RWPE1 (cell line): ENCODE measurements around the gene SRGAP3.

Experiments used
- CTCF ChIA-PET: fragments of 350-600 bp; sonication (Branson Sonifier 250); formaldehyde crosslinking; extraction: SDS; loops from one replicate; lab custom pipeline; 2021; lab: Yijun Ruan, JAX
- POLR2A ChIA-PET: fragments of 400-600 bp; formaldehyde crosslinking; extraction: SDS; loops from one replicate; lab custom pipeline; 2020; ENCODE audit warnings: antibody characterized with exemption; ENCODE audit not compliant: low non-redundant PET; lab: Yijun Ruan, JAX
- DNase-seq: peaks from one replicate; pipeline ENCODE4 v3.0.0; 2012; ENCODE audit warnings: low spot score
- H3K27ac ChIP-seq: fragments of 450-650 bp; 2 replicates; pipeline ENCODE4 v1.5.1; 2017
- TF ChIP-seq, protein P1 (sequence below): fragments of 450-650 bp; conservative IDR thresholded peaks from 2 replicates; pipeline ENCODE4 v1.5.1; 2017; ENCODE audit warnings: low read depth, mild to moderate bottlenecking

SRGAP3 gene

DNA sequence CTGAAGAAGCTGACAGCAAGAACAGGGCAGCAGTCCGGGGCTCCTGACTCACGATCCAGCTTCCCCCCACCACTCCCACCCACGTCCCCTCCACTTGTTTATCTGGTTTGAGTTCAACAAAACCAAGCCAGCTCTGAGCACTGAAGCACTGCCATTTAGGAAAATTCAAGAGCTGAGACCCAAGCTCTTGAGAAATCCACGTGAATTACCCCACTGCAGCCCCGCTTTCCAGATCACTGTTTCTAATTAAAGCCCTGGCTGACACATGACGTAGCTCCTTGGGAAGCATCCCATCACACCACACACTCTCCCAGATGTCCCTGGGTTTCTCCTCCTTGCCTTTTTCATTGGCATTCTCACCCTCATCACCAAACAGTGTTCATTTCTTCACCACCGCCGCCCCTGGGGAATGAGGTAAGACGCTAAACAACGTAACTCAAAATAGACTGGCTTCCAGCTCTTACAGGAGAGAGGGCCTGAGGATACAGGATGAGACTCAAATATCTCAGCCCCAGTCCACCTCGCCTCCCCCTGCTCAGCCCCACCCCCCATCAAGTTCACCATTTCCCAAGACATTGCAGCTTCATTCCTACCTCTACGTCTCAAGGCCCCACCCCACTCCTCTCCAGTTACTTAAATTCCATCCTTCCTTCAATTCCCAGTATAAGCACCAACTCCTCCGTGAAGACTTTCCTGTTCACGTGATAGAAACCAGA, 95.4 kb downstream of the SRGAP3 start:
- TF ChIP-seq, protein P1, sequence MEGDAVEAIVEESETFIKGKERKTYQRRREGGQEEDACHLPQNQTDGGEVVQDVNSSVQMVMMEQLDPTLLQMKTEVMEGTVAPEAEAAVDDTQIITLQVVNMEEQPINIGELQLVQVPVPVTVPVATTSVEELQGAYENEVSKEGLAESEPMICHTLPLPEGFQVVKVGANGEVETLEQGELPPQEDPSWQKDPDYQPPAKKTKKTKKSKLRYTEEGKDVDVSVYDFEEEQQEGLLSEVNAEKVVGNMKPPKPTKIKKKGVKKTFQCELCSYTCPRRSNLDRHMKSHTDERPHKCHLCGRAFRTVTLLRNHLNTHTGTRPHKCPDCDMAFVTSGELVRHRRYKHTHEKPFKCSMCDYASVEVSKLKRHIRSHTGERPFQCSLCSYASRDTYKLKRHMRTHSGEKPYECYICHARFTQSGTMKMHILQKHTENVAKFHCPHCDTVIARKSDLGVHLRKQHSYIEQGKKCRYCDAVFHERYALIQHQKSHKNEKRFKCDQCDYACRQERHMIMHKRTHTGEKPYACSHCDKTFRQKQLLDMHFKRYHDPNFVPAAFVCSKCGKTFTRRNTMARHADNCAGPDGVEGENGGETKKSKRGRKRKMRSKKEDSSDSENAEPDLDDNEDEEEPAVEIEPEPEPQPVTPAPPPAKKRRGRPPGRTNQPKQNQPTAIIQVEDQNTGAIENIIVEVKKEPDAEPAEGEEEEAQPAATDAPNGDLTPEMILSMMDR = no peak
- ChIA-PET CTCF (interaction anchor here (0.7 kb wide), 1 partner anchor 57 kb away, joined by 3 read pairs; no protein-coding TSS in a partner anchor), POLR2A (no interaction called here)
- no peak overlapping the region for H3K27ac ChIP-seq
- DNase-seq = no peak

DNA sequence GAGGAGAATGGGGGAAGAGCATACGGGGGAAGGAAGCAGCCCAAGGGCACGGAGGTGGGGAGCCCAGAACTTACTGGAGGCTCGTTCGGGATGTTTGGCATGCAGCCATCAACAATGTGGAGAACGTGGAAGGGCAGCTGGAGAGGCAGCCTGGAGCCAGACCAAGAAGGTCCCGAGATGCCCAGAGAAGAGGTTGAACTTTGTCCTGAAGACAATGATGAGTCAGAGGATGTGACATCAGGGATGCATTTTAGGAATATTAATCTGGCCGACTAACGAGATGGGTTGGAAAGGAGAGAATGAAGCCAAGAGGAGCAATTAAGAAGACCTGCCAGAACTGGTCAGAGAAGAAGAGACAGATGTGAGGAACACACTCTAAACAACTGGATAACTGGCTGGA, 98.2 kb downstream of the SRGAP3 start:
- TF ChIP-seq, protein P1 = no peak
- ChIA-PET CTCF (no interaction called here), POLR2A (no interaction called here)
- H3K27ac ChIP-seq = peak overlapping the region; percentile 77
- DNase-seq = no peak

DNA sequence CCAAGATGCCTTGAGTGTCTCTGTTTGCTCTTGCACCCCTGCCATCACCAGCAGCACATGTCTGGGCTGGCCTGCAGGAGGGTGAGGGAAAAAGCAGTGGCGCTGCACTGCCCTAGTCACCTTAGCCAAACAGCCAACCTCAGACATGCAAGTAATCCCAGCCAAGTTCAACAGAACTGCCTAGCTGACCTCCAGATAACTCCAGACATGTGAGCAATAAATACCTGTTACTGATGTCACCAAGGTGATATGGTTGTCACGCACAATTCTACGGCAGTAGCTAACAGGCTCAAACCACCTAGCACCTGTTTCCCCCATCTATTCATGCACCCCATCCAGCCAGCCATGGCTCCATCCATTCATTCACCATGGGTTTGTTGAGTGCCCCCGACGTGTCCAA, 99.9 kb downstream of the SRGAP3 start:
- peak overlapping the region; percentile 42 for H3K27ac ChIP-seq
- DNase-seq = no peak
- POLR2A ChIA-PET = no interaction called here
- CTCF ChIA-PET = interaction anchor here (0.6 kb wide), 1 partner anchor 201 kb away, joined by 4 read pairs; no protein-coding TSS in a partner anchor
- TF ChIP-seq, protein P1 = no peak

DNA sequence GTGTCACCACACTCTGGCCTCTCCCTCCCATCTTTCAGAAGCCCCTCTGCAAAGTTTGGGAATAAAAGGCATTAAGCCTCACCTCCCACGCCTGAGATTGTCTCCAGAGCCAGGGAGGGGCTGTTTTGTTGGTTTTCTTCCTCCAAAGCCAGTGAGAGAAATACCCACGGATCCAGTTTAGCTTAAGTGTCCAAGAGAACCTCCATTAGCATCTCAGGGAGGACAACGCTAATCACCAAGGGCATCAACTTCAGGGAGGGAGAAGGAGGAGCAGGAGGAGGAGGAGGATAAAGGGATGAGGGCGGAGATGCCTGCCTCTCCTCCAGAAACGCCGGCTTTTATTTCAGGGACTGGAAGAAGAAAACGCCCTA, 101.6 kb downstream of the SRGAP3 start:
- ChIA-PET CTCF (no interaction called here), POLR2A (no interaction called here)
- H3K27ac ChIP-seq = peak overlapping the region; percentile 73
- TF ChIP-seq, protein P1 = no peak
- no peak for DNase-seq

DNA sequence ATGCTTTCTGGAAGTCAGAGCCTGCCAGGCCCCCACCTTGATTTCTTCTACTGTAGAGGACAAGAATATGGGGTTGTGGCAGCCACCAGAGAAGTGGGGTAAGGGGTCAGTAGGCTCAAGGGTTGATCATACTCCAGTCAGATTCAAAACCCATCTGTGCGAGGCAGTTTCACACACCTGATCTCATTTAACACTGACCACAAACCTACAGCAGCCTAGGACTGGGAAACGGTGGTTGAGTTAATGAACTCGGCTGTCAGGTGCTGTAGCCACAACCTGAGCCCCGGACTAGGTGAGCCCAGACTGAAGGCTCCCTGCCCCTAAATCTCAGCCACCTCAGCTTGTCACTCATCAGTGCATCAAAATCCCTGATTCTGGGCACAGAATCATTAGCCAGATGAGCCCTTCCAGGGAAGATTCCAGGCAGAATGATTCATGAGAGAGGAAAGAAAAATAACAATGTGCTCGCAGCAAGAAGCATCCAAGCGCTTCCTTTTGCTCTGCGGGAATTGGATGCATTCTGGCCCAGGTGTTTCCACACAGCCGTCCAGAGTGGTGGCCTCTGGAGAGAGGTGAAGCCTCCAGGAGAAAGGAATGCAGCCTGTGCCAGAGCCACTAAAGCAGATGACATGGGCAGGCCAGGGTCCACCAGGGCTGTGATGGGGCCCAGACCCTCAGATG, 102.1 kb downstream of the SRGAP3 start:
- no peak for DNase-seq
- ChIA-PET POLR2A (no interaction called here), CTCF (no interaction called here)
- H3K27ac ChIP-seq = peak overlapping the region; percentile 73
- TF ChIP-seq, protein P1 = no peak

DNA sequence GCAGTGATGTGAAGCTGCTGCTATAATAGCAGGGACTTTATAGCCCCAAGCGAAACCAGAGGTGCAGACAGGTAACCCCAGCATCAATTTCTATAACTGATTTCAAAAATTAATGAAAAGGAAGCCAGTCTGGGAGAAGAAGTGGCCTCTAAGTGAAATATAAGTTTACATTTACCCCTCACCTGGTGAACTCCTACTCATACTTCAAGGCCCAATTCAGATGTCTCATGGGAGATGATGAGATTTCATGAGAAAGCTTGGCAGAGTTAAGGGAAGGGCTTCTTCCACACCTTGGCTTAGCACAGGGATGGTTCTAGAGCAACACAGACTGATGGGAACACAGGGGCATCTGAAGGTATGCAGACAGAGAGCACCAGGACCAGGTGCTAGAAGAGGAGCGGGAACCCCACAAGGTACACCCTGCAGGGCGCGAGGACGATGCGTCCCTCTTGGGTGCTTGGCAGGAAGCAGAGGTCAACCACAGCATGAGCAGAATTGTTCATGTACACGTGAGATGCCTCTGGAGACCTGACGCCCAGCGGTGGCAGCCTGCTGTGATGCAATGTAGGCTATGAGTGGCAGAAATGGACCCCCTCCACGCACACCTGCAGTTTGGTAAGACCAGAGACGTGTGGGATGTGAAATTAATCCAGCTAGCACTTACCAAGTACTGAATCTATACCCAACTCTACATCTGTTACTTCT, 102.9 kb downstream of the SRGAP3 start:
- H3K27ac ChIP-seq = no peak overlapping the region; the same call in 1 of the 2 replicates
- CTCF ChIA-PET = no interaction called here
- POLR2A ChIA-PET = no interaction called here
- DNase-seq = no peak
- TF ChIP-seq, protein P1 = no peak
